COLO668 (cell line): ENCODE results near the gene TRIM37.
"Not testable (repeated sequence)": the region's sequence is repeated elsewhere in the genome, so short reads cannot be mapped to it uniquely, and the experiment has no call there.

Experiments
- DNase-seq: peaks from one replicate; lab custom pipeline; 2025; ENCODE audit not compliant: unreplicated experiment; lab: John Stamatoyannopoulos, UW

Gene TRIM37

DNA sequence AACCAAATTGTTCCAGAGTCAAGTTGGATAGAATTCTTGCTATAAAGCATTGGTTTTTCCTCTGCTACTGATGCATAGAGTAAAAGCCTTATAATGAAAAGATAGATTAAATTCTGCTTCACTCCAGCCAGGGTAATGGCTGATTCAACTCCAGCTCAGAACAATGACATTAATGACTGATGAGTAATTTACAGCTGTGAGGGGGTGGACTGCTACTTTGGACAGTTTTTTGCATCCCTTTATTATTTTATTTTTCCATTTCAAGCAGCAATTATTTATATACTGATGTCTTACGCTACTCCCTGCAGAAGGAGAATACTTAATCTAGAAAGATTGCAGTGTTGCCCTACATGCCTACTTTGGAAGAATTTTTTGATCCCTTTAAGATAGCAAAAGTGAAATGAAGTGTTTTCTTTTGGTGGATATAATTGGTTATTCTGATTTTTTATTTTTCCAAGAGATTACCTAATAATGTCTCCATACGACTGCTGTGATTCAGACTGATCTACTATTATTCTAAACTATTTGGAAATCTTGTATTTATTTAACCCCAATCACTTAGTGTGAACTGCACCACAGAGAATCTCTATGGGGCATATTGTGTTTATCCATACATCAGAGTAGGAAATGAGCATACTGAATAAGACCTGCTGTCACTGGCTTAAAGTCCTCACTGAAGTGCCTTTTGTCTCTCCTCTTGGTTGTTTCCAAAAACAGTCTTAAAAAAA is 149.5 kb downstream of the TRIM37 start:
- DNase-seq = no peak

DNA sequence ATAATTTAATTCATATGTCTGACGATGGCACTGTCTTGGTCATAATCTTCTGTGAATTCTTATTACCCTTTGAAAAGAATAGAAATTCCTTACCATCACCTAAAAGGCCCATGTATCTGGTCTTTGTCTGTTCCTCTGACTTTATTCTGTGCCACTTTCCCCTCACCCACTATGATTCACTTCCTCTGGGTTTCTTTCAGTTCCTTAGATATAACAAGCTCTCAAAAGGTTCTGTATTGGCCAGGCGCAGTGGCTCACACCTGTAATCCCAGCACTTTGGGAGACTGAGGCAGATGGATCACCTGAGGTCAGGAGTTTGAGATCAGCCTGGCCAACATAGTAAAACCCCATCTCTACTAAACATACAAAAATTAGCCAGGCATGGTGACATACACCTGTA is 152.3 kb downstream of the TRIM37 start:
- not testable (repeated sequence) for DNase-seq

DNA sequence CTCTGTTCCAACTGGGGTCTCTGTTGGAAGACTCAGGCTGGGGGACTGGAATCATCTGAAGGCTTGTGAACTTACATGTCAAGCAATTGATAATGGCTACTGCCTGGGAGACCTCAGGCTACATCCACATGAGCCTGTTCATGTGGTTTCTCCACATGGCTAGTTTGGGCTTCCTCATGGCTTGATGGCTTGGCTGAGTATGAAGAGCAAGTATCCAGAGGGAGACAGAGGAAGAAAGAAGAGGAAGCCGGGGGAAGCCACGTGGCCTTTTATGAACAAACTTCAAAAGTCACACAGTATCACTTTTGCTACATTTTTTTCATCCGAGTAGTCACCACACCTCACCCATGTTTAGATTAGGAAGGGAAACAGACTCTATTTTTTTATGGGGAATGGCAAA is 158.9 kb downstream of the TRIM37 start:
- DNase-seq = no peak

DNA sequence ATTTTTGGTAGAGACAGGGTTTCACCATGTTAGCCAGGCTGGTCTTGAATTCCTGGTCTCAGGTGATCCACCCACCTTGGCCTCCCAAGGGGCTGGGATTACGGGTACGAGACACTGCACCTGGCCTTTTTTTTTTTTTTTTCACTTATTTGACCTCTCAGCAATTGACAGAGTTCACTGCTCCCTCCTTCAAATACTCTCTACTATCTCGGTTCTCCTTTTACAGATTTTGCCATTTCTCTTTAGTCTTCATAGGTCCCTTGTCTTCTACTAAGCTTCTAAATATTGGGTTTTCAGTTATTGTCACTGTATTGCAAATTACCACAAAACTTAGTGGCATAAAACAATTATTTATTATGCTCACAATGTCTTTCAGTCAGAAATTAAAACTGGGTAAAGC is 159.3 kb downstream of the TRIM37 start:
- DNase-seq = no peak

- no peak for DNase-seq
Observed at GRCh38 chr17:58944166-58944565, 162.5 kb downstream of the TRIM37 start.

DNA sequence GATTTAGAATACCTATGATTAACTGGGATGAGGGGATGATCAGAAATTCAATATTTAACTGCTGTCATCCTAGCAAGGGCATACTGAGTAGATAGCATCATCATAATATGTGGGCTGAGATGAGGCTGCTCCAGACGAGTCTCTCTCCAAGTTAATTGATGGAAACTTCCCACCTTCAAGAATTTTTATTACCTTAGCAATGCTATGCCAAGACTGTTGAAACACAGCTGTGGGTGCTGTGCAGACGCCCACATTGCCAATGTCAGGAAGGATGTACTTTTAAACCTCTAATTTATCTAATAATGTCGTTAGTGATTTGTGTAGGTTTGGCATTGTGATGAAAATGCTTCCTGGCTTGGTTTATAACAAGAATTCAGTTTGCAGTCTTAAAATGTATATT is 170.4 kb downstream of the TRIM37 start:
- DNase-seq = no peak

- DNase-seq = peak; percentile 0
Observed at GRCh38 chr17:58932956-58933355, 173.7 kb downstream of the TRIM37 start.
